ENCODE data around the gene STAT1.

The STAT1 gene

GRCh38 chr2:190929919-190930318 lies 84.1 kb downstream of the STAT1 start:
- H3K9me3 ChIP-seq (ENCODE audit: insufficient read depth, low read depth, low read length), result no peaks in the 10 kb centered on the region
- peaks cover 56% of the 10 kb centered on the region for H3K36me3 ChIP-seq (ENCODE audit: insufficient read depth, low read length)
- no peaks in the 10 kb centered on the region for H3K9me2 ChIP-seq (replicated peaks; ENCODE audit: low read depth, low read length)
- H3K79me2 ChIP-seq (ENCODE audit: insufficient read depth, low read length), result no peaks in the 10 kb centered on the region
- no peak overlapping the region for H3K9ac ChIP-seq (ENCODE audit: low read depth, low read length, poor library complexity, severe bottlenecking)
- H3K4me2 ChIP-seq (ENCODE audit: low read depth, low read length, poor library complexity, severe bottlenecking), result no peak overlapping the region
- H2AFZ ChIP-seq (ENCODE audit: low read length), result no peak overlapping the region
- TF ChIP-seq EZH2phosphoT487 (IDR thresholded peaks at IDR 0.05; ENCODE audit: borderline replicate concordance) (no peak), CTCF (conservative IDR thresholded peaks at IDR 0.05; ENCODE audit: low read length) (no peak)
- H3F3A ChIP-seq (ENCODE audit: low read depth), result no peaks in the 10 kb centered on the region; the same call in 1 of the 2 replicates
- no peaks in the 10 kb centered on the region for H4K20me1 ChIP-seq (ENCODE audit: insufficient read depth, low read length, poor library complexity, severe bottlenecking)
- H3K4me1 ChIP-seq (ENCODE audit: insufficient read depth, low read length, poor library complexity, severe bottlenecking), result no peaks in the 10 kb centered on the region
- H3K4me3 ChIP-seq (ENCODE audit: low read length, poor library complexity, severe bottlenecking), result no peak overlapping the region
- no peaks in the 10 kb centered on the region for H3K27me3 ChIP-seq (ENCODE audit: insufficient read depth, low read length, poor library complexity, severe bottlenecking)

GRCh38 chr2:190927301-190927700 lies 86.7 kb downstream of the STAT1 start:
- no peak overlapping the region for H3K4me3 ChIP-seq (ENCODE audit: low read length, poor library complexity, severe bottlenecking)
- no peaks in the 10 kb centered on the region for H3K9me2 ChIP-seq (replicated peaks; ENCODE audit: low read depth, low read length)
- no peaks in the 10 kb centered on the region for H4K20me1 ChIP-seq (ENCODE audit: insufficient read depth, low read length, poor library complexity, severe bottlenecking)
- H3K9ac ChIP-seq (ENCODE audit: low read depth, low read length, poor library complexity, severe bottlenecking), result no peak overlapping the region
- H3K36me3 ChIP-seq (ENCODE audit: insufficient read depth, low read length), result peaks cover 76% of the 10 kb centered on the region
- no peaks in the 10 kb centered on the region for H3K27me3 ChIP-seq (ENCODE audit: insufficient read depth, low read length, poor library complexity, severe bottlenecking)
- H3K9me3 ChIP-seq (ENCODE audit: insufficient read depth, low read depth, low read length), result no peaks in the 10 kb centered on the region
- H3K79me2 ChIP-seq (ENCODE audit: insufficient read depth, low read length), result no peaks in the 10 kb centered on the region
- no peak overlapping the region for H3K4me2 ChIP-seq (ENCODE audit: low read depth, low read length, poor library complexity, severe bottlenecking)
- no peak overlapping the region for H2AFZ ChIP-seq (ENCODE audit: low read length)
- no peaks in the 10 kb centered on the region for H3K4me1 ChIP-seq (ENCODE audit: insufficient read depth, low read length, poor library complexity, severe bottlenecking)
- H3F3A ChIP-seq (ENCODE audit: low read depth), result no peaks in the 10 kb centered on the region; the same call in 1 of the 2 replicates
- TF ChIP-seq CTCF (conservative IDR thresholded peaks at IDR 0.05; ENCODE audit: low read length) (no peak), EZH2phosphoT487 (IDR thresholded peaks at IDR 0.05; ENCODE audit: borderline replicate concordance) (no peak)

- no peaks in the 10 kb centered on the region for H3K9me3 ChIP-seq (ENCODE audit: insufficient read depth, low read depth, low read length)
- TF ChIP-seq EZH2phosphoT487 (IDR thresholded peaks at IDR 0.05; ENCODE audit: borderline replicate concordance) (no peak), CTCF (conservative IDR thresholded peaks at IDR 0.05; ENCODE audit: low read length) (no peak)
- no peaks in the 10 kb centered on the region for H3K4me1 ChIP-seq (ENCODE audit: insufficient read depth, low read length, poor library complexity, severe bottlenecking)
- H3F3A ChIP-seq (ENCODE audit: low read depth), result no peaks in the 10 kb centered on the region
- H2AFZ ChIP-seq (ENCODE audit: low read length), result no peak overlapping the region
- H3K9ac ChIP-seq (ENCODE audit: low read depth, low read length, poor library complexity, severe bottlenecking), result no peak overlapping the region
- H4K20me1 ChIP-seq (ENCODE audit: insufficient read depth, low read length, poor library complexity, severe bottlenecking), result no peaks in the 10 kb centered on the region
- no peaks in the 10 kb centered on the region for H3K27me3 ChIP-seq (ENCODE audit: insufficient read depth, low read length, poor library complexity, severe bottlenecking)
- peaks cover 91% of the 10 kb centered on the region for H3K36me3 ChIP-seq (ENCODE audit: insufficient read depth, low read length)
- no peak overlapping the region for H3K4me3 ChIP-seq (ENCODE audit: low read length, poor library complexity, severe bottlenecking)
- no peak overlapping the region for H3K4me2 ChIP-seq (ENCODE audit: low read depth, low read length, poor library complexity, severe bottlenecking)
- no peaks in the 10 kb centered on the region for H3K79me2 ChIP-seq (ENCODE audit: insufficient read depth, low read length)
- no peaks in the 10 kb centered on the region for H3K9me2 ChIP-seq (replicated peaks; ENCODE audit: low read depth, low read length)
These were observed 91.6 kb downstream of the STAT1 start for GRCh38 chr2:190922376-190922775.

Measured in Loucy (cell line).